RWPE1 (cell line): ENCODE measurements around the gene KY.
A peak's percentile ranks its signal among the peaks of the same experiment; 100 is the strongest.

Source experiments
- CTCF ChIA-PET: fragments of 350-600 bp; sonication (Branson Sonifier 250); formaldehyde crosslinking; extraction: SDS; loops from one replicate; lab custom pipeline; 2021; lab: Yijun Ruan, JAX
- POLR2A ChIA-PET: fragments of 400-600 bp; formaldehyde crosslinking; extraction: SDS; loops from one replicate; lab custom pipeline; 2020; ENCODE audit warnings: antibody characterized with exemption; ENCODE audit not compliant: low non-redundant PET; lab: Yijun Ruan, JAX
- DNase-seq: peaks from one replicate; pipeline ENCODE4 v3.0.0; 2012; ENCODE audit warnings: low spot score
- H3K27ac ChIP-seq: fragments of 450-650 bp; 2 replicates; pipeline ENCODE4 v1.5.1; 2017
- TF ChIP-seq, protein P1 (sequence below): fragments of 450-650 bp; conservative IDR thresholded peaks from 2 replicates; pipeline ENCODE4 v1.5.1; 2017; ENCODE audit warnings: low read depth, mild to moderate bottlenecking

Gene KY

DNA sequence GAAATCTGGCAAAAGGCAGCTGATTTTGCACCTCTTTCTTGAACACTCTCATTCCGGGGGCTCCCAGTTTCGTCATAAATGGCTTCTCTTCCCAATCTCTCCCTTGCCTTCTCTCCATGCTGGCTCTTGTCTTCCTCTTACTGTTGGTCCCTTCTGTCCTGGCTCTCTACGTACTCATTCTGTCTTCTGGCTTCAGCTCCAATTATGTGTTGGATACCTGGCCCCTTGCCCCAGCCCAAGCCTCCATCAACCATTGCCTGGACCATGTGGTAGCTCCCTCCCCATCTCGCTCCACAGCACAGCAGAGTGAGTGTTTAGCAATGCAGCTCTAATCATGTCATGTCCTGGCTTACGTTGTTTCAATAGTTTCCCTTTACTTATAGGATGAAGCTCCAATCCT, 21.7 kb upstream of the KY start:
- ChIA-PET POLR2A (no interaction called here), CTCF (no interaction called here)

GRCh38 chr3:134667956-134668355, 17.1 kb upstream of the KY start:
- H3K27ac ChIP-seq, result no peak overlapping the region
- DNase-seq, result no peak
- TF ChIP-seq, protein P1, sequence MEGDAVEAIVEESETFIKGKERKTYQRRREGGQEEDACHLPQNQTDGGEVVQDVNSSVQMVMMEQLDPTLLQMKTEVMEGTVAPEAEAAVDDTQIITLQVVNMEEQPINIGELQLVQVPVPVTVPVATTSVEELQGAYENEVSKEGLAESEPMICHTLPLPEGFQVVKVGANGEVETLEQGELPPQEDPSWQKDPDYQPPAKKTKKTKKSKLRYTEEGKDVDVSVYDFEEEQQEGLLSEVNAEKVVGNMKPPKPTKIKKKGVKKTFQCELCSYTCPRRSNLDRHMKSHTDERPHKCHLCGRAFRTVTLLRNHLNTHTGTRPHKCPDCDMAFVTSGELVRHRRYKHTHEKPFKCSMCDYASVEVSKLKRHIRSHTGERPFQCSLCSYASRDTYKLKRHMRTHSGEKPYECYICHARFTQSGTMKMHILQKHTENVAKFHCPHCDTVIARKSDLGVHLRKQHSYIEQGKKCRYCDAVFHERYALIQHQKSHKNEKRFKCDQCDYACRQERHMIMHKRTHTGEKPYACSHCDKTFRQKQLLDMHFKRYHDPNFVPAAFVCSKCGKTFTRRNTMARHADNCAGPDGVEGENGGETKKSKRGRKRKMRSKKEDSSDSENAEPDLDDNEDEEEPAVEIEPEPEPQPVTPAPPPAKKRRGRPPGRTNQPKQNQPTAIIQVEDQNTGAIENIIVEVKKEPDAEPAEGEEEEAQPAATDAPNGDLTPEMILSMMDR, result no peak
- CTCF ChIA-PET, result no interaction called here
- POLR2A ChIA-PET, result no interaction called here

More for the DNA sequence above, 21.7 kb upstream of the KY start:
- DNase-seq, result no peak
- TF ChIP-seq, protein P1, result no peak
- no peak overlapping the region for H3K27ac ChIP-seq

DNA sequence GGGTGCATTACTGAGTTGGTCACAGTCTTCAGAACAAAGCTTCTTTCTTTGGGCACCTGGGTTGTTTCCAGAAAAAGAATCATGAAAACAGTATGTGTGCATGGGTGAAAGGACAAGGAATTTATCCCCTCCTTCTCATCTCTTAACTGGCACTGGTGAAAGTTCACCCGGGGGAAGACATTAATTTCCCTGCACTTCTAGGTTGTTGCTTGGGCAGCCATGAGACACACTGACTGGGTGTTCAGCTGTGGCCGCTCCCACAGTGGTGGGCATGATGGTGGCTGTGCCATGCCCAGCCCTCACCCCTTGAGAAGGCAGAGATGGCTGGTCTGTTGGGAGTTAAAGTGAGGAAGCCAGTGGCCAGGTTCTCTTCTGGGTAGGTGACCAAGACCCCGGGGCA, 16.6 kb upstream of the KY start:
- POLR2A ChIA-PET, result no interaction called here

GRCh38 chr3:134666885-134667284, 16.1 kb upstream of the KY start:
- TF ChIP-seq, protein P1, result no peak
- ChIA-PET CTCF (interaction anchor here (0.6 kb wide), 1 partner anchor 881 kb away, joined by 3 read pairs; no protein-coding TSS in a partner anchor), POLR2A (no interaction called here)
- DNase-seq, result no peak
- no peak overlapping the region for H3K27ac ChIP-seq

More for the DNA sequence above, 16.6 kb upstream of the KY start:
- CTCF ChIA-PET, result no interaction called here
- no peak for DNase-seq
- TF ChIP-seq, protein P1, result no peak
- no peak overlapping the region for H3K27ac ChIP-seq

DNA sequence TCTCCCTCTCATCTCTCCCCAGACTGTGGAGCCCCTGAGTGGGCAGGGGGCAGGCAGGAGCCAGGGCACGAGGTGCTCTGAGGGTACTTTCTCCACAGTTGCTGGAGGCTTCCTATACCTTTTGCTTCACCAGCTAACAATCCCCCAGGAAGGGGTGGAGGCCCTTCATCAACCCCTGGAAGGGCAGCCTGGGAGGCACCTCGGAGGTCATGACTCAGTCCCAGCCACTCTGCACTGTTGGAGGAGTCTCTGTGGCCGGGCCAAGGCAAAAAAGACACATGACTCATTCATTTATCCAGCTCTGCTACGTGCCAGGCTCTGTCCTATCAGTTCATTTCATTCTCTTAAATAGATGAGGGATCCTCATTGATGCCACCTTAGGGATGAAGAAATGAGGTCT, 15.6 kb upstream of the KY start:
- peak; percentile 31 for DNase-seq
- H3K27ac ChIP-seq, result no peak overlapping the region
- CTCF ChIA-PET, result interaction anchor here (0.6 kb wide), 2 partner anchors 881 to 1070 kb away, joined by 3 to 4 read pairs; no protein-coding TSS in a partner anchor
- TF ChIP-seq, protein P1, result no peak
- POLR2A ChIA-PET, result no interaction called here

DNA sequence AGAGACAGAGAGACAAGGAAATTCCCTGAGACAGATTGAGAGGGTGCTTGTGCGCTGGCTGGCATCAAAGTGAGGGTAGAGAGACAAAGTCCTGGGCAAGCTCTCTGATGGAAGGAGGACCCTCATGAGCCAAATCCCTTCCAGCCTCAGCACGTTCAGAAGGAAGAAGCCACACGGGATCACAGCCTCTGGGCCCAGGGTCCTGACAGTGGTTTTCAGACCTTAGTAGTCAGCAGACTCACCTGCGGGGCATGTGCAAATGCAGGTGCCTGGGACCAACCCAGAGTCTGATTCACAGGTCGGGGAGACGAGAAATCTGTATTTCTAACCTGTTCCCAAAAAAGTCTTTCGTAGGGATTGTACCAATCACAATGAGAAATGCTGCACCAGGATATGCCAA, 15.2 kb upstream of the KY start:
- CTCF ChIA-PET, result interaction anchor here (0.6 kb wide), 1 partner anchor 1070 kb away, joined by 4 read pairs; no protein-coding TSS in a partner anchor
- no peak for DNase-seq
- TF ChIP-seq, protein P1, result no peak
- no peak overlapping the region for H3K27ac ChIP-seq
- POLR2A ChIA-PET, result no interaction called here
